Endothelial cell of umbilical vein (primary cell): ENCODE measurements around the gene CHRM4. TPM values are rescaled to one million over a fixed set of nuclear protein-coding genes. Genes with fewer than 3 reads are reported as not detected.

Experiments used
- BruUV-seq: library from RNA; stranded (reverse); fragments of 400-500 nt; replicated peaks from 2 replicates; lab custom pipeline; 2021; lab: Mats Ljungman, UMichigan
- CTCF ChIA-PET: fragments of 300-600, 350-600 bp; sonication (Branson Sonifier 250); formaldehyde crosslinking; loops from one replicate; lab custom pipeline; 2021; ENCODE audit warnings: antibody characterized with exemption, inconsistent platforms; lab: Charles Lee
- POLR2A ChIA-PET: fragments of 300-600, 350-600 bp; sonication (Branson Sonifier 250); formaldehyde crosslinking; loops from one replicate; lab custom pipeline; 2021; ENCODE audit warnings: antibody characterized with exemption, inconsistent platforms; lab: Charles Lee
- DNase-seq: peaks from one replicate; pipeline ENCODE4 v3.0.0-alpha.2; 2011; ENCODE audit warnings: low read depth, low spot score
- FAIRE-seq: peaks from 2 replicates; lab custom pipeline; 2011; peaks lifted over from hg19 to GRCh38; lab: Jason Lieb, UNC
- H2AFZ ChIP-seq: 2 replicates; pipeline ENCODE4 v1.6.0; 2012; ENCODE audit warnings: low read depth, low read length, control low read depth, inconsistent platforms
- H3K27ac ChIP-seq: 2 replicates; pipeline ENCODE4 v1.5.1; 2011; ENCODE audit warnings: low read depth, mild to moderate bottlenecking, control low read depth, low read length, moderate library complexity; ENCODE audit not compliant: insufficient read depth
- H3K27me3 ChIP-seq, 2 experiments: 2 replicates each; pipeline versions ENCODE4 v1.6.0 to v1.6.1; 2011; ENCODE audit warnings: low read length in 2 of 2, mixed read lengths in 1 of 2; ENCODE audit not compliant: control insufficient read depth in 2 of 2, insufficient read depth in 2 of 2
- H3K36me3 ChIP-seq, 2 experiments: 2 replicates in 1 of 2; 3 replicates in 1 of 2; pipeline ENCODE4 v1.5.1; 2011; ENCODE audit warnings: low read length in 2 of 2, mild to moderate bottlenecking in 1 of 2, moderate library complexity in 1 of 2; ENCODE audit not compliant: control insufficient read depth in 2 of 2, insufficient read depth in 2 of 2; ENCODE audit errors: extremely low read depth in 1 of 2
- H3K4me1 ChIP-seq: 3 replicates; pipeline ENCODE4 v1.5.1; 2011; ENCODE audit warnings: mild to moderate bottlenecking, low read length; ENCODE audit not compliant: control insufficient read depth, insufficient read depth; ENCODE audit errors: extremely low read depth
- H3K4me2 ChIP-seq: 2 replicates; pipeline ENCODE4 v1.6.1; 2011; ENCODE audit warnings: low read length, control low read depth, mixed read lengths; ENCODE audit not compliant: insufficient read depth
- H3K4me3 ChIP-seq, 3 experiments: fragments of 200-600 bp in 1 of 3; sonication (generic), shearing (Covaris generic) in 1 of 3; replicated peaks in 1 of 3; 2 replicates each; pipeline ENCODE4 v1.5.1; 2011 to 2016; ENCODE audit warnings: control low read depth in 3 of 3, low read length in 3 of 3, mild to moderate bottlenecking in 2 of 3, inconsistent platforms in 1 of 3, low read depth in 1 of 3, moderate library complexity in 1 of 3; ENCODE audit not compliant: insufficient read depth in 1 of 3
- H3K79me2 ChIP-seq: 2 replicates; pipeline ENCODE4 v1.6.0; 2012; ENCODE audit warnings: low read length, inconsistent platforms; ENCODE audit not compliant: control insufficient read depth, insufficient read depth
- H3K9ac ChIP-seq: replicated peaks from 2 replicates; pipeline ENCODE3; 2011; ENCODE audit warnings: low read length, control low read depth; ENCODE audit not compliant: insufficient read depth; ENCODE audit errors: extremely low read depth
- H3K9me1 ChIP-seq: replicated peaks from 3 replicates; pipeline ENCODE4 v1.6.0; 2011; ENCODE audit warnings: mild to moderate bottlenecking, low read length; ENCODE audit not compliant: control insufficient read depth, insufficient read depth; ENCODE audit errors: extremely low read depth
- H3K9me3 ChIP-seq: replicated peaks from 2 replicates; pipeline ENCODE4 v1.5.1; 2012; ENCODE audit warnings: low read length, inconsistent platforms; ENCODE audit not compliant: control insufficient read depth, insufficient read depth
- H4K20me1 ChIP-seq: replicated peaks from 2 replicates; pipeline ENCODE3; 2011; ENCODE audit warnings: mild to moderate bottlenecking, low read length; ENCODE audit not compliant: control insufficient read depth, insufficient read depth; ENCODE audit errors: extremely low read depth
- EZH2 ChIP-seq: IDR thresholded peaks from 2 replicates; pipeline ENCODE4 v1.6.1; 2012; ENCODE audit warnings: borderline replicate concordance, low read depth, mild to moderate bottlenecking, moderate library complexity, low read length, inconsistent platforms; ENCODE audit not compliant: severe bottlenecking
- FOS ChIP-seq: IDR thresholded peaks from 2 replicates; pipeline ENCODE4 v1.6.1; 2011; ENCODE audit warnings: mild to moderate bottlenecking, low read length, moderate library complexity, borderline replicate concordance; ENCODE audit not compliant: insufficient read depth
- JUN ChIP-seq: IDR thresholded peaks from 2 replicates; pipeline ENCODE4 v1.6.1; 2011; ENCODE audit warnings: borderline replicate concordance, low read depth; ENCODE audit not compliant: insufficient read length, insufficient read depth
- MYC ChIP-seq: IDR thresholded peaks from one replicate; pipeline ENCODE4 v1.6.1; 2011; ENCODE audit warnings: mild to moderate bottlenecking, low read depth, low read length
- POLR2A ChIP-seq: IDR thresholded peaks from 2 replicates; pipeline ENCODE4 v1.6.1; 2012; ENCODE audit warnings: low read depth, mild to moderate bottlenecking, control low read depth, low read length
- POLR2AphosphoS5 ChIP-seq: IDR thresholded peaks from 2 replicates; pipeline ENCODE4 v1.6.1; 2012; ENCODE audit warnings: low read depth, mild to moderate bottlenecking, control low read depth, low read length, moderate library complexity; ENCODE audit not compliant: insufficient read depth
- dilution Hi-C: fragments of 300-500 bp; cut with MboI; formaldehyde crosslinking; loops from one replicate; pipeline ENCODE4 v1.15.0; 2019; ENCODE audit warnings: low sequenced_read_pairs; ENCODE audit not compliant: extremely low pct_ligation_motif_present
- intact Hi-C: fragments of 100-400 bp; cut with micrococcal nuclease; formaldehyde crosslinking; loops from one replicate; pipeline ENCODE4 v1.10.0; 2022
- polyA plus RNA-seq, 4 experiments: library from polyadenylated mRNA; depleted of rRNA in 3 of 4; stranded (reverse) in 3 of 4; unstranded in 1 of 4; fragments of >200 nt; gene quantifications; 2 replicates each; pipeline versions ENCODE4 v1.2.1 to v1.2.3, GENCODE V29; 2011 to 2012; ENCODE audit warnings: missing spikeins in 1 of 4
- total RNA-seq: library from RNA; stranded (reverse); gene quantifications from 2 replicates; pipeline ENCODE4 v1.2.3, GENCODE V29; 2021
- TF ChIP-seq, protein P1 (sequence below), 2 donors: IDR thresholded peaks; 1 replicate in 1 of 2; 2 replicates in 1 of 2; pipeline ENCODE4 v1.5.1; 2011; ENCODE audit warnings: low read length in 2 of 2, mild to moderate bottlenecking in 2 of 2, moderate library complexity in 2 of 2, control low read depth in 1 of 2, inconsistent platforms in 1 of 2, low read depth in 1 of 2; ENCODE audit not compliant: insufficient read depth in 1 of 2; ENCODE audit errors: extremely low read depth in 1 of 2
- TF ChIP-seq, protein P2 (sequence below): IDR thresholded peaks from 2 replicates; pipeline ENCODE4 v1.6.1; 2011; ENCODE audit not compliant: insufficient read depth, insufficient read length

Gene CHRM4
- total and polyA plus RNA-seq, 2 donors (not counting 3 experiments of a cell fraction or from before 2014, with no cell fraction given) = 0.04 to 0.22 TPM

DNA sequence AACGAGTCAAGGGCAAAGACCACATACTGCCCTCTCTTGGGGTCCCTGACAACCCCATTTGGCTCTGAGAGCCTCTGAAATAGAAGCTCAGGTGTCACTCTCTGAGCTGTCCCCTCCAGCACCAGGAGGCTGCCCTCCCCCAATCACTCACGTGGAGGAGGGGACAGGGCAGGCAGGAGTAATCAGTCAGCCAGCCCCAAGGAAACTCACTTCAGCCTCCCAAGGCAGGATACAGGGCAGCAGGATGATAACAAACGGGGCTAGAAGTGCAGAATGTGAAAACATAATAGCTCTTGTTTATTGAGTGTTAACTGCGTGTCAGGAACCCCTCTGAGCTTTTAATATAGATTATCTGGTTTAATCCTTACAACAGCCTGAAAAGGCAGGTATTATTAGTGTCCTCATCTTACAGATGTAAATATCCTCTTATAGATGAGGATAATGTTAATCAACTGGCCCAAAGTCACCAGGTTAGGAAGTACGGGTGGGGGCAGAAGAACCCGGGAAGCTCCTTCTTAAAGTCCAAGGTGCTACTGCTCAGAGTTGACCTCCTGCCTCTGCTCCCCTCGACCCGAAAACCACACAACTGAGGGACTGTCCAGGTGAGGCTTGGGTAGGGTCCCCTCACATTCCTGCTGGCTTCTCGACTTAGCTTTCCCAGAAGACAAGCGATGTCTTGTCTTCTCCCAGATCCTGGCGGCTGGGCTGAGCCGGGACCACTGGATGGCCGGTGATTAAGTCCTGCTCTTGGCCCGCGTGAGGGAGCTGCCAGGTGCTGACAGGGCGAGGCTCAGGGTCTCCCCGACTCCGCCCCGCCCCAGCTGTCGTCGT lies 2.7 kb downstream of the CHRM4 start:
- dilution Hi-C loops (no loop called here), intact Hi-C loops (loop anchor here (1.0 to 2.0 kb wide), 4 partner anchors 140 to 312 kb away; partner anchors contain the start of genes ARHGAP1, ATG13, HARBI1 and ZNF408)
- Histone ChIP-seq H3K4me3 (no peak overlapping the region), H4K20me1 (no peaks in the 10 kb centered on the region), H3K9me3 (no peaks in the 10 kb centered on the region), H2AFZ (no peak overlapping the region), H3K36me3 (no peaks in the 10 kb centered on the region), H3K27me3 (peaks cover 23 to 39% of the 10 kb centered on the region in 2 experiments), H3K9ac (no peak overlapping the region), H3K79me2 (no peaks in the 10 kb centered on the region), H3K4me2 (no peak overlapping the region), H3K9me1 (no peaks in the 10 kb centered on the region), H3K27ac (no peak overlapping the region), H3K4me1 (peaks cover 3% of the 10 kb centered on the region)
- TF ChIP-seq POLR2A (no peak), EZH2 (peak; percentile 16), FOS (no peak), MYC (no peak), POLR2AphosphoS5 (no peak), JUN (no peak)
- TF ChIP-seq, protein P1, sequence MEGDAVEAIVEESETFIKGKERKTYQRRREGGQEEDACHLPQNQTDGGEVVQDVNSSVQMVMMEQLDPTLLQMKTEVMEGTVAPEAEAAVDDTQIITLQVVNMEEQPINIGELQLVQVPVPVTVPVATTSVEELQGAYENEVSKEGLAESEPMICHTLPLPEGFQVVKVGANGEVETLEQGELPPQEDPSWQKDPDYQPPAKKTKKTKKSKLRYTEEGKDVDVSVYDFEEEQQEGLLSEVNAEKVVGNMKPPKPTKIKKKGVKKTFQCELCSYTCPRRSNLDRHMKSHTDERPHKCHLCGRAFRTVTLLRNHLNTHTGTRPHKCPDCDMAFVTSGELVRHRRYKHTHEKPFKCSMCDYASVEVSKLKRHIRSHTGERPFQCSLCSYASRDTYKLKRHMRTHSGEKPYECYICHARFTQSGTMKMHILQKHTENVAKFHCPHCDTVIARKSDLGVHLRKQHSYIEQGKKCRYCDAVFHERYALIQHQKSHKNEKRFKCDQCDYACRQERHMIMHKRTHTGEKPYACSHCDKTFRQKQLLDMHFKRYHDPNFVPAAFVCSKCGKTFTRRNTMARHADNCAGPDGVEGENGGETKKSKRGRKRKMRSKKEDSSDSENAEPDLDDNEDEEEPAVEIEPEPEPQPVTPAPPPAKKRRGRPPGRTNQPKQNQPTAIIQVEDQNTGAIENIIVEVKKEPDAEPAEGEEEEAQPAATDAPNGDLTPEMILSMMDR (IDR thresholded peaks at IDR 0.05; ENCODE audit: extremely low read depth in 1 of 2, insufficient read depth in 1 of 2, low read depth in 1 of 2, low read length in 2 of 2) = no peak
- TF ChIP-seq, protein P2, sequence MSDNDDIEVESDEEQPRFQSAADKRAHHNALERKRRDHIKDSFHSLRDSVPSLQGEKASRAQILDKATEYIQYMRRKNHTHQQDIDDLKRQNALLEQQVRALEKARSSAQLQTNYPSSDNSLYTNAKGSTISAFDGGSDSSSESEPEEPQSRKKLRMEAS = no peak
- ChIA-PET POLR2A (interaction anchor here (1.1 kb wide), 1 partner anchor 8 kb away, joined by 5 read pairs; no protein-coding TSS in a partner anchor), CTCF (interaction anchor here (0.6 to 7.2 kb wide), 30 partner anchors 10 to 229 kb away, joined by 3 to 99 read pairs (median 4); partner anchors contain the start of gene ATG13)
- no TSS peak for BruUV-seq
- DNase-seq = no peak
- FAIRE-seq = no peak
